GM23338 (cell line): ENCODE measurements around the gene GRAMD1A.

ENCODE experiments used
- CTCF ChIP-seq, 2 experiments: fragments of 200-600 bp in 1 of 2; sonication (generic) in 1 of 2; conservative IDR thresholded peaks; 2 replicates each; pipeline versions ENCODE4 v1.5.1 to v1.6.1; 2016 to 2017; ENCODE audit warnings: antibody characterized with exemption in 2 of 2, low read depth in 2 of 2, mild to moderate bottlenecking in 2 of 2, moderate library complexity in 1 of 2
- EZH2 ChIP-seq: fragments of 200-600 bp; sonication (generic); IDR thresholded peaks from one replicate; pipeline ENCODE4 v1.8.0; 2017; ENCODE audit warnings: antibody characterized with exemption, mild to moderate bottlenecking, low read depth; ENCODE audit not compliant: unreplicated experiment
- EZH2phosphoT487 ChIP-seq: fragments of 200-600 bp; sonication (generic); IDR thresholded peaks from one replicate; pipeline ENCODE4 v1.8.1; 2018; ENCODE audit warnings: antibody characterized with exemption; ENCODE audit not compliant: unreplicated experiment
- NANOG ChIP-seq: IDR thresholded peaks from 2 replicates; pipeline ENCODE4 v1.6.1; 2016; ENCODE audit warnings: antibody characterized with exemption, borderline replicate concordance
- POLR2AphosphoS5 ChIP-seq: IDR thresholded peaks from 2 replicates; pipeline ENCODE4 v1.6.1; 2016; ENCODE audit warnings: antibody characterized with exemption, low read depth
- REST ChIP-seq: IDR thresholded peaks from one replicate; pipeline ENCODE4 v1.6.1; 2018; ENCODE audit warnings: antibody characterized with exemption; ENCODE audit not compliant: unreplicated experiment

DNA sequence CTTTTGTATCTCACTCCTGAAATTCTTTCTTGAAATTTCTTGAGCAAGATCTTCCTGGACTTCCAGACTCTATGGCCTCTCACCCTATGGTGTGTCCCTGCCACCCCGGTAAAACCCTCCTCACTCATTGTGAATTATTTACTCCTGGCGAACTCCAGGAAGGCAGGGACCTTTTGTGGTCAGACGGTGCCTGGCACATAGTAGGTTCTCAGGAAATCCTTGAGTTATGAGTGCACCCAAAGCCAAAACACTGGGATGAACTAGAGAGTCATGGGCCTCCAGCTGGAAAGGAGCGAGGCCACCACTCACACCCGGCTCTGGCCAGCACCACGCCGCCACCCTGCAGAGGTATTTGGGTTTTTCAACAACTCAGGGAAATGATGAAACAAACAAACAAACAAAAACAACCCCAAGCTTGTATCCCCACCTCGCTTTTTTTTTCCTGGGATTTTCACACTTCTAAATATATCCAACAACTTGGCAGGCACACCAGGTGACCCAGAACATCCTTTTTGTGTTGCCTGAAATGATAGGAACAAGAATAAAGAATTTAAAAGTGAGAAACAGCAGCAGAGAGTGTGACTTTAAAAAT lies 52.6 kb downstream of the GRAMD1A start:
- TF ChIP-seq EZH2phosphoT487 (no peak), EZH2 (no peak), CTCF (conservative IDR thresholded peaks at IDR 0.05; ENCODE audit: low read depth in 2 of 2) (no peak), REST (no peak), NANOG (no peak), POLR2AphosphoS5 (no peak)
